Sigmoid colon (tissue), 7 donors: ENCODE data around the gene FCHO2. TPM values are rescaled to one million over a fixed set of nuclear protein-coding genes. Genes with fewer than 3 reads are reported as not detected.

ENCODE experiments used
- DNase-seq: peaks from one replicate; pipeline ENCODE4 v3.0.0-alpha.2; 2019
- H3K27ac ChIP-seq, 4 donors: fragments of 200-600 bp; sonication (generic); one replicate each; pipeline ENCODE4 v1.5.1; 2016 to 2019; ENCODE audit warnings: mild to moderate bottlenecking in 1 of 4
- H3K27me3 ChIP-seq, 3 donors: fragments of 200-600 bp; sonication (generic); one replicate each; pipeline ENCODE4 v1.5.1; 2019; ENCODE audit warnings: mild to moderate bottlenecking in 1 of 3
- H3K36me3 ChIP-seq, 4 donors: fragments of 200-600 bp; sonication (generic); one replicate each; pipeline ENCODE4 v1.5.1; 2016 to 2019
- H3K4me1 ChIP-seq, 4 donors: fragments of 200-600 bp; sonication (generic); one replicate each; pipeline ENCODE4 v1.5.1; 2017 to 2019
- H3K4me3 ChIP-seq, 4 donors: fragments of 200-600 bp; sonication (generic); one replicate each; pipeline ENCODE4 v1.5.1; 2017 to 2019; ENCODE audit warnings: mild to moderate bottlenecking in 2 of 4, moderate library complexity in 1 of 4
- H3K9me3 ChIP-seq, 4 donors: fragments of 200-600 bp in 3 of 4; sonication (generic) in 3 of 4; one replicate each; pipeline versions ENCODE4 v1.5.1 to v1.6.1; 2013 to 2019
- CTCF ChIP-seq, 4 experiments: fragments of 450-650 bp in 3 of 4; fragments of 200-600 bp in 1 of 4; IDR thresholded peaks; one replicate each; pipeline ENCODE4 v1.5.1; 2016 to 2019; ENCODE audit warnings: antibody characterized with exemption in 4 of 4, mild to moderate bottlenecking in 3 of 4, moderate library complexity in 2 of 4
- EP300 ChIP-seq, 4 donors: sonication (generic); formaldehyde crosslinking; IDR thresholded peaks; one replicate each; pipeline ENCODE4 v1.6.1; 2017; ENCODE audit warnings: antibody characterized with exemption in 4 of 4
- POLR2A ChIP-seq, 2 donors: fragments of 450-650 bp; IDR thresholded peaks; one replicate each; pipeline ENCODE4 v1.6.1; 2016; ENCODE audit warnings: antibody characterized with exemption in 2 of 2, mild to moderate bottlenecking in 2 of 2, moderate library complexity in 2 of 2
- POLR2AphosphoS5 ChIP-seq, 4 donors: sonication (generic); formaldehyde crosslinking; IDR thresholded peaks; one replicate each; pipeline ENCODE4 v1.6.1; 2017; ENCODE audit warnings: antibody characterized with exemption in 4 of 4
- WGBS, 2 donors: extraction: QIAGEN DNeasy Blood & Tissue Kit; methylation state at CpG; one replicate each; pipeline ENCODE4 v1.1.7; 2013; 5-methylcytosine and 5-hydroxymethylcytosine counted together
- intact Hi-C: fragments of 100-400 bp; cut with DNase I; formaldehyde crosslinking; loops from one replicate; pipeline ENCODE4 v1.15.1; 2023
- polyA plus RNA-seq, 3 donors: library from polyadenylated mRNA; stranded (reverse); fragments of 200-250 nt; gene quantifications; one replicate each; pipeline ENCODE4 v1.2.3, GENCODE V29; 2013
- total RNA-seq, 4 donors: library from RNA; depleted of rRNA; stranded (reverse); fragments of >200 nt; gene quantifications; one replicate each; pipeline ENCODE4 v1.1.0, GENCODE V29; 2016
- donor health status: healthy with polysubstance abuse.
- donor health status: Bipolar disorder and iron deficiency.
- donor health status: healthy.

The FCHO2 gene
- total and polyA plus RNA-seq, 7 donors: 9.5 to 40.3 (median 36.0) TPM

GRCh38 chr5:73116506-73116905 lies 160.7 kb downstream of the FCHO2 start:
- DNase-seq: no peak
- Histone ChIP-seq H3K27ac (no peak overlapping the region), H3K4me3 (no peak overlapping the region), H3K9me3 (no peaks in the 10 kb centered on the region), H3K36me3 (no peaks in the 10 kb centered on the region), H3K4me1 (peaks cover 0 to 13% (median 11%) of the 10 kb centered on the region in 4 donors), H3K27me3 (peaks cover 5 to 22% (median 19%) of the 10 kb centered on the region in 3 donors)
- intact Hi-C loops: no loop called here
- TF ChIP-seq POLR2A (IDR thresholded peaks at IDR 0.05) (no peak), CTCF (IDR thresholded peaks at IDR 0.05) (no peak), POLR2AphosphoS5 (IDR thresholded peaks at IDR 0.05) (no peak), EP300 (IDR thresholded peaks at IDR 0.05) (no peak)
- 79 to 90% methylated on average over 2 of the region's 2 CpGs for WGBS, 2 donors

GRCh38 chr5:73117088-73117740 lies 161.4 kb downstream of the FCHO2 start:
- 32 to 57% methylated on average over 3 of the region's 3 CpGs for WGBS, 2 donors
- no peak for DNase-seq
- peaks cover 5 to 29% (median 26%) of the 10 kb centered on the region in 3 donors for H3K27me3 ChIP-seq
- no peak overlapping the region for H3K27ac ChIP-seq
- no peaks in the 10 kb centered on the region for H3K36me3 ChIP-seq
- intact Hi-C loops: no loop called here
- H3K4me3 ChIP-seq: no peak overlapping the region
- H3K4me1 ChIP-seq: peaks cover 0 to 13% (median 11%) of the 10 kb centered on the region in 4 donors
- no peaks in the 10 kb centered on the region for H3K9me3 ChIP-seq
- TF ChIP-seq CTCF (IDR thresholded peaks at IDR 0.05): no peak
- no peak for TF ChIP-seq EP300 (IDR thresholded peaks at IDR 0.05)
- TF ChIP-seq POLR2AphosphoS5 (IDR thresholded peaks at IDR 0.05): no peak
- TF ChIP-seq POLR2A (IDR thresholded peaks at IDR 0.05): no peak

GRCh38 chr5:73118391-73118973 lies 162.6 kb downstream of the FCHO2 start:
- intact Hi-C loops: no loop called here
- WGBS, 2 donors: 20 to 63% methylated on average over 5 of the region's 5 CpGs
- DNase-seq: no peak
- no peak for TF ChIP-seq POLR2A (IDR thresholded peaks at IDR 0.05)
- TF ChIP-seq EP300 (IDR thresholded peaks at IDR 0.05): no peak
- TF ChIP-seq CTCF (IDR thresholded peaks at IDR 0.05): no peak
- TF ChIP-seq POLR2AphosphoS5 (IDR thresholded peaks at IDR 0.05): no peak
- no peak overlapping the region for H3K4me3 ChIP-seq
- no peaks in the 10 kb centered on the region for H3K36me3 ChIP-seq
- H3K4me1 ChIP-seq: peaks cover 0 to 13% (median 11%) of the 10 kb centered on the region in 4 donors
- H3K27me3 ChIP-seq: peaks cover 6 to 42% (median 31%) of the 10 kb centered on the region in 3 donors
- H3K27ac ChIP-seq: no peak overlapping the region
- no peaks in the 10 kb centered on the region for H3K9me3 ChIP-seq

GRCh38 chr5:73119451-73120157 lies 163.8 kb downstream of the FCHO2 start:
- WGBS, 2 donors: 22 to 37% methylated on average over 40 of the region's 40 CpGs
- no peaks in the 10 kb centered on the region for H3K36me3 ChIP-seq
- peak overlapping the region in 1 of 4 donors; percentile 19 for H3K27ac ChIP-seq
- no peak for DNase-seq
- H3K4me3 ChIP-seq: peak overlapping the region in 3 of 4 donors; percentile 36 to 46 (median 45)
- TF ChIP-seq EP300 (IDR thresholded peaks at IDR 0.05): no peak
- no peak for TF ChIP-seq CTCF (IDR thresholded peaks at IDR 0.05)
- TF ChIP-seq POLR2A (IDR thresholded peaks at IDR 0.05): no peak
- TF ChIP-seq POLR2AphosphoS5 (IDR thresholded peaks at IDR 0.05): no peak
- H3K4me1 ChIP-seq: peaks cover 0 to 13% (median 11%) of the 10 kb centered on the region in 4 donors
- H3K9me3 ChIP-seq: no peaks in the 10 kb centered on the region
- intact Hi-C loops: no loop called here
- peaks cover 8 to 46% (median 35%) of the 10 kb centered on the region in 3 donors for H3K27me3 ChIP-seq
